GM18507 (cell line): ENCODE measurements around the gene GRPEL1.

Experiments
- DNase-seq: peaks from one replicate; pipeline ENCODE4 v3.0.0; 2011; ENCODE audit warnings: low read depth; ENCODE audit not compliant: insufficient read length; ENCODE audit errors: extremely low spot score
- FAIRE-seq: peaks from 2 replicates; lab custom pipeline; 2011; peaks lifted over from hg19 to GRCh38; lab: Jason Lieb, UNC

GRPEL1 gene

DNA sequence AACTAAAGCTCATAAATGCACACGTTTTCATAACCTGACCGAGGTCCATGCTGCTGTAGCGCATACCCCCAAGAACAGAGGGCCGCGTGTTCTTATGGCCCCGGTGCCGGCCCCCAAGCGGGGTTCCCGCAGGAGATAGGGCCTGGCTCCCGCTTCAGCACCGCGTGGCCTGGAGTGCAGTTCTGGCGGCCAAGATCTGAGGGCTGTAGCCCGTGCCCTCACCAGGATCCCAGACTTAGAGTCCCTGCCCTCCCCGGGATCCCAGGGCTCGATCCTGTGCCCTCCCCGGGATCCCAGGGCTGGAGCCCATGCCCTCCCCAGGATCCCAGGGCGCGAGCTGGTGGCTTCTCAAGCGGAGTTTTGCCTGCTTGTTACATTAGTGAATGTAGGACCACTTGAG is 1.0 kb upstream of the GRPEL1 start:
- FAIRE-seq: no peak
- DNase-seq: no peak

DNA sequence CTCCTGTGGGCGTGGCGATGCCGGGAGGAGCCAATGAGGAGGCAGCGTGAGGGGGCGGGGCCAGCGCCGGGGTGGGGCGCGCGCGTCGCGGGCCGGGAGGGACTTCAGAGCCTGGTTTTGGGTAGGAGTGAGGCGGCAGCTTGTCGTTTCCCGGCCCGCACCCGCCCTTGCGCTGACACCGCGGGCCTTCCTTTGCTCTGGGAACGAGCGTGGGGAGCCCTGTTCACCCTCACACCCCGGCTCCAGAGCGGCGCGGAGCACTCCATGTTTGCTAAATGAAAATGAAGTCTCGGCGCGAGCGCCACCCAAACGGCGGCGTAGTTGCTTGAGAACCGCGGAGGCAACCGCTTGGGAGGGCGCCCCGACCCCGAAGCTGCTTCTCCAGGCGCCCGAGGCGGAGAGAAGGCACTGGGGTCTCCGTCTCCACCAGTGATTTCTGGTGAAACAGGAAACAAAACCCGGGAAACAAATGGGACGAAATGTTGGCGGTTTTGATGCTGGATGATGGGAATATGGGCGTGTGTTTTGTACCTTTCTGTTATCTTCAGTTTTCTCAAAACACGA is 497 bp upstream of the GRPEL1 start:
- DNase-seq (peak; percentile 95), FAIRE-seq (no peak)

GRCh38 chr4:7067126-7067451 is 775 bp downstream of the GRPEL1 start:
- FAIRE-seq: no peak
- no peak for DNase-seq

DNA sequence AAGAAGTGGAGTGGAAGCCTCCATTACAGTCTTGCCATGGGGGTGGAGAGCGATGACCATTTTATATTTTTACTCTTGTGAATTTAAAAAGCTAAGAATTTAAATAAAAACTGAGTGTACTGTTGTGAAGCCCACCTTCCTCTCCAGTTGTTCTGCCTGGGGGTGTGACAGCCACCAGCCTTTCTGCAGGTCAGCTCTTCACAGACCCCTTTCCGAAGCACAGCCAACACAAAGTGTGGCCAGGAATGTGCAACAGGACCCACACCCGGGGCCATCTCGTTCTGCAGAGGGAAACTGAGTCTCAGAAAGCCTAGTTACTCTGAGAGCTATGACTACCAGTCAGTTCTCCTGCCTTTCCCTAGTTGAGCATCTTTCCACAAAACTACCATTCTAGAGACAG is 1.4 kb downstream of the GRPEL1 start:
- no peak for DNase-seq
- no peak for FAIRE-seq

- FAIRE-seq (no peak), DNase-seq (no peak)
Measured at GRCh38 chr4:7066006-7066405, 1.9 kb downstream of the GRPEL1 start.

GRCh38 chr4:7063362-7063761 is 4.5 kb downstream of the GRPEL1 start:
- no peak for FAIRE-seq
- no peak for DNase-seq

DNA sequence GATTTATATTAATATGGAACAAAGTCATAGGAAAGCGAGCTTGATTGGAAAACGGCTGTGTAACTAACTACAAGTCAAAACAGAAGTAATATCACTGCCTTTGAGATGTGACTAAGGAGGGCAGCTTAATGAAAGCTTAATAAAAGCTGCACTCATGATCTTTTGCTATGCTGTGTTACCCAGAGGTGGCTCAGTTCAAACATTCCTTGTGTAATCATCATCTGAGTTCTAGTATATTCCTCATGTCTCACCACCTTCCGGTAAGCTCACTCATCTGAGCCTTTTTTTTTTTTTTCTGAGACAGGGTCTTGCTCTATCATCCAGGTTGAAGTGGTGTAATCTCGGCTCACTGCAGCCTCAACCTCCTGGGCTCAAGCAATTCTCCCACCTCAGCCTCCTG is 5.0 kb downstream of the GRPEL1 start:
- FAIRE-seq (no peak), DNase-seq (no peak)

DNA sequence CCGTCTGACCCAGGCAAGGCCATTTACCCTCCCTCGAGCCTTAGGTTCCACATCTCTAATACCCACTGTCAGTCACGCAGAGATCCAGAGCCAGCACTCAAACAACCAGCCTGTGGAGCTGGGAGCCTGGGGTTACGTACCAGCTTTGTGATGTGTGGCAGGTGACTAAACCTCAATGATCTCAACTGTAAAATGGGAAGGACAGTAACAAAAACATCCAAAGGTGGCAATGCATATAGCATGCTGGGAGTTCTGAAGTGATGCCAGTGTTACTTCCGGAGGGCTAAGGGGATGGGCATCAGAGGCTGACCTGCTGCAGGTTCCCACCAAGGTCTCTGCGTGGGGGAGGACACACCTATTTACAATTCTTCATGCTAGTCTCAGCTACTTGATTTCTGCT is 6.0 kb downstream of the GRPEL1 start:
- FAIRE-seq (no peak), DNase-seq (no peak)

DNA sequence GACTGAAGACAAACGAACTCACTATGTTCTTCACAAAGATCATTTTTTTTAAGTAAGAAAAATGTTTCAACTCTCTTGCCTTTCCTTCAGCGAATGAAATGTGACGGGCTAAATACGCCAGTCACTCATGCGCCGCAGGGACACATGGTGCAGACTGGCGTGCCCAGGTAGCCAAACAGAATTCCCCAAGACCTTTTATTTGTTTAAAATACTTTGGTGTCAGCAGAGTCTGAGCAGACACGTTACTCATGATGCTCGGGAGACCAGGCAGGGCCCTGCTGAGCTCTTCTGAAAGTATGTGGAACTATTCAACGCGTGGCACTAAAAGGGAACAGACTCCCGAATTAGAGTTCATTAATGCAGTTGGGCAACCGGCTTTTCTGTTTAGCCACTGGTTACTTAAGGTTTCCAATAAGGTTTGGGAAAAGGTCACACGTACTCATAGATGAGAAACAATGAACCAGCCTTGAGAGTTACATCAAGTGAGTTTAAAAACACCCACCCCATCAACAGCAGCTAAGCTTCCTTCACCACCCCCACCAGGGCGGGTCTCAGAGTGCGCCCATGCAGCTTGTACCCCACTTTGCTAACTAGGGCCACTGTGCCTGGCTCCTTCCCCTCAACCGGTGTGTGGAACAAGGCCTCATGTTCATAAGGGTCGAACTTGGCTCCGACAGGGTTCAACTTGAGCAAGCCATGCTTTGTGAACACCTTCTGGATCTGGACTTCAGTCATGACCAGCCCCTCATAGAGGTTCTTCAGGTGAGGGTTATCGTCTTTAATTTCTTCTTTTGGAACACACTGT is 7.3 kb downstream of the GRPEL1 start:
- FAIRE-seq: no peak

DNA sequence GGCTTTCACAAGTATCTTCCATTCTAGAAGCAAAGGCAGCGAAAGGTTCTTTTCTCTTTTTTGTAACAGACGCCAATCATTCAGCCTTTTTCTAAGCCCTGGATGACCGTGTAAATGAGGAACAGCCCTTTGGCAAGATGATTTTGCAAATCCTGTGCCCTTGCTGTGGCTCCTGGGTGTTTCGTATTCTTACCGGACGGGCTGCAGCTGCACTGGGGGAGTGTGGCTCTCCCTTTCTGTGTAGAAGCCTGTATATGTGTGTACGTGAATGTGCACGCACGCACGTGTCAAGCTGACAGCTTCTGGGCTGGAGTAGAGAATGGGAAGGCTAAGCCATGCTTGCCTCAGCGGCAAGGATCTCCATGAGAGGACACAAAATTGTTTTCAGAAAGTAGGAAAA is 8.2 kb downstream of the GRPEL1 start:
- FAIRE-seq (no peak), DNase-seq (no peak)

More for the DNA sequence above, 7.3 kb downstream of the GRPEL1 start:
- no peak for DNase-seq

- FAIRE-seq (no peak), DNase-seq (no peak)
Measured at GRCh38 chr4:7058792-7059191, 9.1 kb downstream of the GRPEL1 start.

DNA sequence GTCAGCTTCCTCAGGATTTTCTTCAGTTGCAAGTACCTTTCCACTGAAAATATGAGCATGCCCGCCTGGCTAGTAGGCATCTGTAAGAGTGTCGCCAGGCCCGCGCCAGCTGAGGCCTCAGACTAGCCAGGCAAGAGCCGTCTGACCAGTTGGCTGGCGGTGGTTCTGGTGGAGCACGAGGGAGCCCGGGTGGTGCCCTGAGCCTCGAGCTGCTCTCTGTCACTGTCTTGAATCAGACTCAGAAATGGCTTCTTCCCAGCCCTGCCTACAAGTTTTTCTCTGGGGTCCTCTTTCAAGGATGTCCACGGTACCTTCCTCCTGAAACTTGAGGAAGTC is 11.9 kb downstream of the GRPEL1 start:
- no peak for FAIRE-seq
- DNase-seq: no peak

- no peak for DNase-seq
- FAIRE-seq: no peak
Measured at GRCh38 chr4:7055111-7055989, 12.5 kb downstream of the GRPEL1 start.

- FAIRE-seq: no peak
- no peak for DNase-seq
Measured at GRCh38 chr4:7054106-7054880, 13.6 kb downstream of the GRPEL1 start.

- no peak for FAIRE-seq
- no peak for DNase-seq
Measured at GRCh38 chr4:7052923-7053715, 14.7 kb downstream of the GRPEL1 start.

GRCh38 chr4:7052313-7052712 is 15.6 kb downstream of the GRPEL1 start:
- no peak for DNase-seq
- FAIRE-seq: no peak

- DNase-seq (no peak), FAIRE-seq (no peak)
Measured at GRCh38 chr4:7051905-7052304, 16.0 kb downstream of the GRPEL1 start.

DNA sequence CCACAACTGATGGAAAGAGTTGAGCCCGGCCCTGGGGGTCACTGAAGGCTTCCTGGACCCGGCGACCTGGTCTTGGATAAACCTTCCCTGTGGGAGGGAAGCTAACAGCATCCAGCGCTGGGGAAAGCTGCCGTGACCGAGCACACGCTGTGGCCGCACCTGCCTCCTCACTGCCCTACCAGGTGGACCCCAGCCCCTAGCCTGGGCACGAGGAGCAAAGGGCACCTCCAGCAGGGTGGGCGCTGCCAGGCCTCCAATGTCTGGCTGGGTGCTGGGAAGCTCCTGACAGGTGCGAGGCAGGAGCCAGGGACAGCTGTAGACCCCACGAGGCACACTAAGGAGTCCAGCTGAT is 16.7 kb downstream of the GRPEL1 start:
- DNase-seq: no peak
- no peak for FAIRE-seq

DNA sequence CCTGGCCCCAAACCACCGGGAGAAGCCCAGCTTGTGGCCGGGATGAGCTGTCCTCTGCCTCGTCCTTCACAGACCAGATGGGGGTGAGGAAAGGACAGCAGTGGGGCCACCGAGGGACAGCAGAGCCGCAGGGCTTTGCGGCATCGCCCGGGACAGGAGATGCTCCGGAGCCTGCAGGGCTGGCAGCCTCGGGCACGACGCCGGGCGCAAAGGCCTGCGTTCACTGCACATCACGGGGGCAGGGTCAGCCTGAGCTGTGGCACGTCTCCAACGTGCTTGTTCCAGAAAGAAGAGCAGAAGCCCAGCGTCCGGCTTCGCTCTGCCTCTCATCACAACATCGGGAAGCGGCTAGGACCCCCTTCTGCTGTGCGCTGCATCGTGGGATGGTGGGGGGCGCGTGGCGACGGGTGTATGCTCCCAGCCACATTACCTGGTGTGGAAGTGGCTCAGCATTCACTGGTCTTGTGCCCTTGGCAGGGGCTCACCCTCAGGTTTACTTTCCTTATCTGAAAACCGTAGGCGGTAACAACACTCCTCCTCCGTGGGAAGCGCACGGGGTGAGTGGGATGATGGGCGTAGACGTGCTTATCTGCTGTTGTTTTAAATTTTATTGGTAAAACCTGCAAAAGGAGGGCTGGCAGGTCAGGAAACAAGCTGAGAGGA is 17.3 kb downstream of the GRPEL1 start:
- FAIRE-seq (no peak), DNase-seq (no peak)
